OCI-LY7 (cell line): ENCODE results near the gene CLSTN2. TPM values are rescaled to one million over a fixed set of nuclear protein-coding genes. Genes with fewer than 3 reads are reported as not detected.
A peak's percentile ranks its signal among the peaks of the same experiment; 100 is the strongest.

Experiments
- BruUV-seq: library from RNA; stranded (reverse); fragments of 400-500 nt; replicated peaks from 2 replicates; lab custom pipeline; 2021; lab: Mats Ljungman, UMichigan
- CTCF ChIA-PET: fragments of 300-600 bp; sonication (Branson Sonifier 250); formaldehyde crosslinking; loops from one replicate; lab custom pipeline; 2022; ENCODE audit warnings: antibody characterized with exemption; ENCODE audit not compliant: unreplicated experiment; lab: Charles Lee
- POLR2A ChIA-PET: fragments of 300-600 bp; sonication (Branson Sonifier 250); formaldehyde crosslinking; loops from one replicate; lab custom pipeline; 2022; ENCODE audit warnings: antibody characterized with exemption; lab: Charles Lee
- DNase-seq: peaks from one replicate; pipeline ENCODE4 v3.0.0-alpha.2; 2015; ENCODE audit warnings: low spot score
- H2AFZ ChIP-seq: fragments of 200-600 bp; sonication (generic), shearing (Covaris generic); 2 replicates; pipeline ENCODE4 v1.6.1; 2014; ENCODE audit warnings: mild to moderate bottlenecking, antibody characterized with exemption, low read length, moderate library complexity
- H3K27ac ChIP-seq: fragments of 200-600 bp; sonication (generic); 2 replicates; pipeline ENCODE4 v1.5.1; 2014; ENCODE audit warnings: mixed run types, low read depth, mild to moderate bottlenecking, moderate library complexity, low read length, inconsistent platforms; ENCODE audit not compliant: poor library complexity, severe bottlenecking
- H3K36me3 ChIP-seq: fragments of 200-600 bp; sonication (generic); 2 replicates; pipeline ENCODE4 v1.6.1; 2014; ENCODE audit warnings: mild to moderate bottlenecking, antibody characterized with exemption, low read length, moderate library complexity, mixed read lengths; ENCODE audit not compliant: insufficient read depth
- H3K4me1 ChIP-seq: fragments of 200-600 bp; sonication (generic); 2 replicates; pipeline ENCODE4 v1.5.1; 2014; ENCODE audit warnings: mild to moderate bottlenecking, low read length; ENCODE audit not compliant: insufficient read depth, poor library complexity, severe bottlenecking
- H3K4me2 ChIP-seq: fragments of 200-600 bp; sonication (generic); 2 replicates; pipeline ENCODE4 v1.6.1; 2014; ENCODE audit warnings: mild to moderate bottlenecking, low read length
- H3K4me3 ChIP-seq: fragments of 200-600 bp; sonication (generic); 2 replicates; pipeline ENCODE4 v1.5.1; 2014; ENCODE audit warnings: mild to moderate bottlenecking, low read depth, low read length; ENCODE audit not compliant: poor library complexity, severe bottlenecking
- H3K79me2 ChIP-seq: fragments of 200-600 bp; sonication (generic); 2 replicates; pipeline ENCODE4 v1.6.1; 2016; ENCODE audit warnings: low read depth, mild to moderate bottlenecking, low read length, moderate library complexity, mixed read lengths; ENCODE audit not compliant: insufficient read depth
- H3K9me2 ChIP-seq: fragments of 200-600 bp; sonication (generic); 2 replicates; pipeline ENCODE4 v1.6.1; 2016; ENCODE audit warnings: mild to moderate bottlenecking, low read length, mixed read lengths; ENCODE audit not compliant: insufficient read depth
- H3K9me3 ChIP-seq: fragments of 200-600 bp; sonication (generic); 2 replicates; pipeline ENCODE4 v1.6.1; 2014; ENCODE audit warnings: mild to moderate bottlenecking, mixed run types, low read length, mixed read lengths
- H4K20me1 ChIP-seq: fragments of 200-600 bp; sonication (generic); 2 replicates; pipeline ENCODE4 v1.6.1; 2014; ENCODE audit warnings: mild to moderate bottlenecking, antibody characterized with exemption, low read length, moderate library complexity, mixed read lengths; ENCODE audit not compliant: insufficient read depth
- CTCF ChIP-seq: fragments of 200-600 bp; sonication (generic); conservative IDR thresholded peaks from 2 replicates; pipeline ENCODE4 v1.5.1; 2014; ENCODE audit warnings: mild to moderate bottlenecking, antibody characterized with exemption, low read length, moderate library complexity, mixed read lengths
- EZH2phosphoT487 ChIP-seq: fragments of 200-600 bp; sonication (generic); IDR thresholded peaks from 2 replicates; pipeline ENCODE4 v1.6.1; 2018; ENCODE audit warnings: low read depth, borderline replicate concordance, mild to moderate bottlenecking, mixed run types, antibody characterized with exemption, low read length, moderate library complexity, mixed read lengths
- intact Hi-C: fragments of 100-400 bp; cut with micrococcal nuclease; formaldehyde crosslinking; loops from one replicate; pipeline ENCODE4 v1.10.0; 2022; ENCODE audit not compliant: unreplicated experiment
- total RNA-seq, 2 experiments: library from RNA; depleted of rRNA in 1 of 2; stranded (reverse); fragments of >200 nt in 1 of 2; shearing (Covaris generic) in 1 of 2; gene quantifications; 2 replicates each; pipeline ENCODE4 v1.2.3, GENCODE V29; 2014 to 2022

Gene CLSTN2
- total RNA-seq, 2 experiments from 2014 or later, result not detected

GRCh38 chr3:140092848-140093536, 158.0 kb downstream of the CLSTN2 start:
- intact Hi-C loops, result no loop called here
- Histone ChIP-seq H3K9me3 (no peaks in the 10 kb centered on the region), H3K4me2 (no peak overlapping the region), H2AFZ (no peak overlapping the region), H3K4me1 (no peaks in the 10 kb centered on the region), H3K36me3 (no peaks in the 10 kb centered on the region), H3K27ac (no peak overlapping the region), H3K4me3 (no peak overlapping the region), H4K20me1 (no peaks in the 10 kb centered on the region), H3K79me2 (no peaks in the 10 kb centered on the region), H3K9me2 (no peaks in the 10 kb centered on the region)
- ChIA-PET POLR2A (interaction anchor here (0.9 kb wide), 1 partner anchor 25 kb away, joined by 3 read pairs; no protein-coding TSS in a partner anchor), CTCF (interaction anchor here (0.6 kb wide), 1 partner anchor 16 kb away, joined by 3 read pairs; no protein-coding TSS in a partner anchor)
- TF ChIP-seq EZH2phosphoT487 (no peak), CTCF (peak; percentile 39; the same call in 1 of the 2 replicates)
- no TSS peak for BruUV-seq
- no peak for DNase-seq

DNA sequence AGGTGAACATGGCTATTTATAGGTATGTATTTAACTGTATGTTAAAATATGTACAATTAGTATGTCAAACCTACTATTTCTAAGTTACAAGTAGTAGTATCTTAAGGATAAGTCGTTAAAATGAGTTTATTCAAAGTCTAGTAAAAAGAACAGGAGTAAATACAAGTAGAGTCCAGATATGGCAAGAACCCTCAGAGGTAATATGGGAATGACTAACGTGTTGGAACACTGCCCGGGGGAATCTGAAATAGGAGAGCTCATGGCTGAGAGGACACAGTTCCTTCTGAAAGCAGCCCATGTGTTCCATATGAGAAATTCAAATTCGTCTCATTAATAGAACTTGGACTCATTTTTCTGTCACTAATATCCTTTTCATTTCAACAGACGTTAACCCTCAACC, 158.8 kb downstream of the CLSTN2 start:
- Histone ChIP-seq H3K9me3 (no peaks in the 10 kb centered on the region), H4K20me1 (no peaks in the 10 kb centered on the region), H3K4me3 (no peak overlapping the region), H3K36me3 (no peaks in the 10 kb centered on the region), H2AFZ (no peak overlapping the region), H3K4me2 (no peak overlapping the region), H3K27ac (no peak overlapping the region), H3K79me2 (no peaks in the 10 kb centered on the region), H3K9me2 (no peaks in the 10 kb centered on the region), H3K4me1 (no peaks in the 10 kb centered on the region)
- BruUV-seq, result no TSS peak
- intact Hi-C loops, result no loop called here
- ChIA-PET POLR2A (no interaction called here), CTCF (no interaction called here)
- TF ChIP-seq EZH2phosphoT487 (no peak), CTCF (no peak)
- no peak for DNase-seq

DNA sequence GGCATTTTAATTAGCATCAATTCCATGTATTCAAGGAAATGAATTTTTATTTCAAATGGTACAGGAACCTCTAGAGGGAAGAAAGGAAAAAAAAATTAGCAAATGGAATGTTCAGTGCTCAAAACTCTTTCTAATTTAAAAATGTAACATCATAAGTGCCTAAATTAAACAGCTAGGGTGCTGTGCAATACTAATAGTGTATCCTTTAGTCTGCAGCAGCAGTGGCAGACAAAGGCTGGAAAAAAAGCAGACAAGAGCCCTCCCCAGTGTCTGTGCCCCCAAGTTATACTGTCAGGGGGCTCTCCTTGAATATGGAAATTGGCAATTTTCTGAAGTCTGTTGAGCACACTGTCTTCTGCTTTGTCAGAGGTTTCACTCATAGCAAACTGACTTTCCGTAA, 159.5 kb downstream of the CLSTN2 start:
- POLR2A ChIA-PET, result interaction anchor here (0.6 kb wide), 1 partner anchor 383 kb away, joined by 4 read pairs; no protein-coding TSS in a partner anchor
- Histone ChIP-seq H3K4me3 (no peak overlapping the region), H3K4me2 (no peak overlapping the region), H2AFZ (no peak overlapping the region), H3K36me3 (no peaks in the 10 kb centered on the region), H3K4me1 (no peaks in the 10 kb centered on the region), H3K27ac (no peak overlapping the region), H3K79me2 (no peaks in the 10 kb centered on the region), H3K9me3 (no peaks in the 10 kb centered on the region), H4K20me1 (no peaks in the 10 kb centered on the region), H3K9me2 (no peaks in the 10 kb centered on the region)
- TF ChIP-seq EZH2phosphoT487 (no peak), CTCF (no peak)
- intact Hi-C loops, result no loop called here
- BruUV-seq, result no TSS peak
- no peak for DNase-seq
- CTCF ChIA-PET, result no interaction called here
